ENCODE data around the gene ATG9B.

ATG9B gene

DNA sequence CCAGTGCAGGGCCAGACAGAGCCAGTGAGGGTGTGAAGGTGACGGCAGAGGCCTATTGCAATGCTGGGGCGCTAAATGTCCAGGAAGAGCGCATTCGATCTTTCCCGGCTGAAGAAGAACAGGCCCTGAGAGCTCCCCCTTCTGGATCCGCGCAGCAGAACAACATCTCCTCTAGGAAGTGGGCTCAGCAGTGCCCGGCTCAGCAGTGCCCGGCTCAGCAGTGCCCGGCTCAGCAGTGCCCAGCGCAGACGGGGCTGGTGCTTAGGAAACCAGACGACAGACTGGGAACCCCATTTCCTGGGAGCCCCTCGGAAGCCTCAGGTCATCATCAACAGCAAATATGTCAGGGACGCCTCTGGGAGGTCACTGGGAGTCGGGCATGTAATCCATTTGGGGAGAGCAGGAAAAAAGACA, 38.2 kb downstream of the ATG9B start:
- H3K9ac ChIP-seq (ENCODE audit: low read length), result no peak overlapping the region
- no peak overlapping the region for H3K4me3 ChIP-seq (ENCODE audit: low read length)
- no peaks in the 10 kb centered on the region for H3K36me3 ChIP-seq (ENCODE audit: control insufficient read depth, insufficient read depth, low read length)
- peaks cover 2% of the 10 kb centered on the region for H3K27me3 ChIP-seq (ENCODE audit: control insufficient read depth, insufficient read depth, low read length)
- no peak overlapping the region for H3K27ac ChIP-seq (ENCODE audit: low read depth, low read length)
- peaks cover 7% of the 10 kb centered on the region for H3K4me1 ChIP-seq (ENCODE audit: control insufficient read depth, insufficient read depth, low read length)

DNA sequence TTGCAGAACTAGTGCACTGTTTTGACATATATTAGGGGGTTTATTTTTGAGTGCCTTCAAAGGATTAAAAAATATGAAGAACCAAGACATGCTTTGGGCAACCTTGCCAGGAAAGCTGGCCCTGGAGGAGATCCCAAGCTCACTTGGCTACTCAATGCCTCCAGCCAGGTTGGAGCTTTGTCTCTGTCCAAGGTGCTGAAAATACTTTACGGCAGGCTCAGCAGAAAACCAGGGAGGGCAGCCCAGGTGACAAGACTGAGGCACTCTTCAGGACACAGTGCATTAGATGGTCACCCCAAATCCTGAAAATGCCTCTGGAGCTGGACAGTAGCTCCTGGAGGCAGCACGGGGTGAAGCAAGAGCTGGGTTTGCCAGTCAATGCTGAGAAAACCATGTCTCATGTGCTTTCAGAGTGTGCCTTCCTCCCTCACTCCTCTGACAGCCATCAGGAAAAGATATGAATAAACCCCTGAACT, 40.4 kb downstream of the ATG9B start:
- no peak overlapping the region for H3K9ac ChIP-seq (ENCODE audit: low read length)
- H3K4me3 ChIP-seq (ENCODE audit: low read length), result no peak overlapping the region
- H3K27ac ChIP-seq (ENCODE audit: low read depth, low read length), result no peak overlapping the region
- no peaks in the 10 kb centered on the region for H3K36me3 ChIP-seq (ENCODE audit: control insufficient read depth, insufficient read depth, low read length)
- peaks cover 5% of the 10 kb centered on the region for H3K27me3 ChIP-seq (ENCODE audit: control insufficient read depth, insufficient read depth, low read length)
- H3K4me1 ChIP-seq (ENCODE audit: control insufficient read depth, insufficient read depth, low read length), result peaks cover 13% of the 10 kb centered on the region

DNA sequence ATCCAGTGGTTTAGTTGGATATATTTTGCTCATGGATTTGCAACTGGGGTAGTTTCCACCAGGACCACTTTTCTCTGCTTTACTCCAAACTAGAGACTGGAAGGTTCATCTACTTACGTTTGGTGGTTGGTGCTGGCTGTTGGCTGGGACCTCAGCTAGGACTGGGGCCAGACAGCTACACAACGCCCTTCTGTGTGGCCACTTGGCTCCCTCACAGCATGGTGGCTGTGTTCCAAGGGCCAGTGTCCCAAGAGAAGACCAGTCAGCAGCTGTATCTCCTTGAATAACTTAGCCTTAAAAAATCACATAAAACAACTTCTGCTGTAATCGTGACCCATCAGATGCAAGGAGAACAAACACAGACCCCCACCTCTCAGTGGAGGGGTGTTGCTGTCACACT, 41.9 kb downstream of the ATG9B start:
- H3K27me3 ChIP-seq (ENCODE audit: control insufficient read depth, insufficient read depth, low read length), result peaks cover 9% of the 10 kb centered on the region
- no peaks in the 10 kb centered on the region for H3K36me3 ChIP-seq (ENCODE audit: control insufficient read depth, insufficient read depth, low read length)
- H3K9ac ChIP-seq (ENCODE audit: low read length), result no peak overlapping the region
- no peak overlapping the region for H3K4me3 ChIP-seq (ENCODE audit: low read length)
- H3K27ac ChIP-seq (ENCODE audit: low read depth, low read length), result no peak overlapping the region
- peaks cover 10% of the 10 kb centered on the region for H3K4me1 ChIP-seq (ENCODE audit: control insufficient read depth, insufficient read depth, low read length)

DNA sequence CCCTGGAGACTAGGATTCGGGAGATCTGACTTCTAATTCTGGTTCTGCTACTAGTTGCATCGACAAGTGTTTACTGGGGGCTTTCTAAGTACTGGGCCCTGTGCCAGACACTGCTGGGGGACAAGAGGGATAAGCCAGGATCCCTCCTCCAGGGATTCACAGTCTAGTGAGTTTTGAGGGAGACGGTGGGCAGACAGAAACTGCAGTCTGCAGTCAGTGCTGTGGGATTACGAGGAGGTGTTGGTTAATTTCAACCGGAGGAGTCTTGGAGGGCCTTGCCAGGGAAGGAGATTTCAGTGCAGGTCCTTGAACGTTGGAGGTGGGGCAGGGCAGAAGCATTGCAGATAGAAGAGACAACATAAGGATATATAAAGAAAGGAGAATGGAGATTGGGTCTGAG, 42.6 kb downstream of the ATG9B start:
- peaks cover 16% of the 10 kb centered on the region for H3K27me3 ChIP-seq (ENCODE audit: control insufficient read depth, insufficient read depth, low read length)
- no peak overlapping the region for H3K27ac ChIP-seq (ENCODE audit: low read depth, low read length)
- peaks cover 13% of the 10 kb centered on the region for H3K4me1 ChIP-seq (ENCODE audit: control insufficient read depth, insufficient read depth, low read length)
- H3K4me3 ChIP-seq (ENCODE audit: low read length), result no peak overlapping the region
- no peak overlapping the region for H3K9ac ChIP-seq (ENCODE audit: low read length)
- no peaks in the 10 kb centered on the region for H3K36me3 ChIP-seq (ENCODE audit: control insufficient read depth, insufficient read depth, low read length)

DNA sequence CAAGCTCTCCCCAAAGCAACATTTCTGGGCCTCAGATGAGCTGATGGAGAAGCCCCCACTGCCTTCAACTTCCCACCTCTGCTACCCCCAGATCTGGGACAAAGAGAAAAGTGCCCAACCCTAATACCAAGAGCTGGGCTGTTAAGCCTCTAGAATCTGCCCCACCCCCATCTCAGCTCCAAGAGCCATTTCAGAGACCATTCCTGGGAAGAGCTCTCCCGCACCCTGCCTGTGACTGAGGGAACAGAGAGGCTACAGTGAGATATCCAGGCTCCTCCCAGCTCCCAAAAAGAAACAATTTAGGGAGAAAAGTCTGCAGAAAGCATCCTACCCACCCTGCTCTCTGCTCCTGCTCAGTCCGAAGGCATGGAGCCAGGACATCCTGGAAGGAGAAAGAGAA, 43.6 kb downstream of the ATG9B start:
- Histone ChIP-seq H3K4me1 (ENCODE audit: control insufficient read depth, insufficient read depth, low read length) (peaks cover 22% of the 10 kb centered on the region), H3K36me3 (ENCODE audit: control insufficient read depth, insufficient read depth, low read length) (no peaks in the 10 kb centered on the region), H3K27ac (ENCODE audit: low read depth, low read length) (peak overlapping the region; percentile 98), H3K27me3 (ENCODE audit: control insufficient read depth, insufficient read depth, low read length) (peaks cover 15% of the 10 kb centered on the region), H3K9ac (ENCODE audit: low read length) (no peak overlapping the region), H3K4me3 (ENCODE audit: low read length) (no peak overlapping the region)

DNA sequence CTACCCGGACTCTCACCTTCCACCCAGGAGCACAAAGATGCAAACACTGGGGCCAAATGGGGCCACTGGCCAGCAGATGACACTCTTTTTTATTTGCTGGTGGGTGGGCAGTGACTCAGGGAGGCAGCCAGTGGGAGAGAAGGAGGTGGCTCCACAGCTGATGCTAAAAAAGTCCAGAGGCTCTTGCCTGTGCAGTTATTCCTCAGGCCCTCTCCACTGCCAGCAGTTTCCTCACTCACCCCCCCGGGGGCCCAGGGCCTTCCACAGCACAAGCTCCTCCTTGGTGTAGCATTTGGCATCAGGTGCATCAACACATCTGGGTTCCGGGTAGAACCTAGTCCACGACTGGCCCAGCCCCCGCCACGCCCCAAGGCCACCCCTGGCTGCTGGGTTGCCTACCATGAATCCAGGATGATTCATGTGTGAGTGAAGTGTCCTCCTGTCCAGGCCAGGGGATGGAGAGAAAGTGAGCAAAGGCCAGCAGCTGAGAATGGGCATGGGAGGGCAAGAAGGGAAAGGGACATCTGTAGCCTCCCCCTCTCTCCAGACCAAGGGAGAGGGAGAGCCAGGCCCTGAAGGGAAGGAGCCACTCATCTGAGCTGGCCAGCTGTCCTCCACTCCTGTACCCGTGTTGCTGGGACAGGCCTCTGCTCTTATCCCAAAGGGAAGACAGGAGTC, 44.4 kb downstream of the ATG9B start:
- peak overlapping the region; percentile 98 for H3K27ac ChIP-seq (ENCODE audit: low read depth, low read length)
- no peak overlapping the region for H3K9ac ChIP-seq (ENCODE audit: low read length)
- peaks cover 15% of the 10 kb centered on the region for H3K27me3 ChIP-seq (ENCODE audit: control insufficient read depth, insufficient read depth, low read length)
- peak overlapping the region; percentile 44 for H3K4me3 ChIP-seq (ENCODE audit: low read length)
- H3K36me3 ChIP-seq (ENCODE audit: control insufficient read depth, insufficient read depth, low read length), result no peaks in the 10 kb centered on the region
- H3K4me1 ChIP-seq (ENCODE audit: control insufficient read depth, insufficient read depth, low read length), result peaks cover 28% of the 10 kb centered on the region

DNA sequence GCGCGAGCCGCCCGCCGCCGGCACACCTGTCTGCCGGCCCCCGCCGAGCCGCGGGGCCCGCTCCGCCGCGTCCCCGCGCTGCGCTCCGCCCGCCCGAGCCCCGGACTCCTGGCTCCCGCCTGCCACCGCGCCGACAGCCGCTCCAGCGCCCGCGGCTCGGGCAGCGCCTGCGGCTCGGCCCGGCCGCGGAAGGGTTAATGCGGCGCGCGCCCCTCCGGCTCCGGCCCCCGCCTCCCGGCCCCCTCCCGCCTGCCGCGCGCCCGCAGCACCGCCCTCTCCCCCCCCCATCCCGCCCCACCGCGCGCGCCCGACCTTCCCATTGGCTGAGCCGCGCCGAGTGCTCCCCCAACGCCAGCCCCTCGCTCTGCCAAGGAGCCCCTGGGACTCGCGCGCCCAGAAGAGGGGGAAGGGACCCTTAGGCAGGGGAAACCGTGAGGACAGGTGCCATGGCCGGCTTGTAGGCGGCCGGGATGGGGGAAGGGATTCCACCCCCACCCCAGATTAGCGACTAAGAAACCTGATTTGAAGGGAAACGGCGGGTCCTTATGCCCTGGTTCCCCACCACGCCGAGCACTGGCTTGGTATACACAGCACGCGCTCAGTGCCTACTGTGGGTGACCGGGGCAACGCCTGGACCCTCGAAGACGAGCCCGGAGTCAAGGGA, 46.0 kb downstream of the ATG9B start, which contains the start of gene KCNH2:
Gene KCNH2, minus strand, starts transcription at position 196 of the 664 bp plus-strand sequence. CDS start 408 bp downstream, outside the sequence.
- peak within 1 kb of the TSS; percentile 69 for H3K4me3 ChIP-seq (ENCODE audit: low read length)
- peak within 1 kb of the TSS; percentile 73 for H3K9ac ChIP-seq (ENCODE audit: low read length)
- no peaks in the 10 kb centered on the region for H3K36me3 ChIP-seq (ENCODE audit: control insufficient read depth, insufficient read depth, low read length)
- H3K27me3 ChIP-seq (ENCODE audit: control insufficient read depth, insufficient read depth, low read length), result peaks cover 15% of the 10 kb centered on the region
- H3K27ac ChIP-seq (ENCODE audit: low read depth, low read length), result peak within 1 kb of the TSS; percentile 98
- H3K4me1 ChIP-seq (ENCODE audit: control insufficient read depth, insufficient read depth, low read length), result peaks cover 34% of the 10 kb centered on the region

DNA sequence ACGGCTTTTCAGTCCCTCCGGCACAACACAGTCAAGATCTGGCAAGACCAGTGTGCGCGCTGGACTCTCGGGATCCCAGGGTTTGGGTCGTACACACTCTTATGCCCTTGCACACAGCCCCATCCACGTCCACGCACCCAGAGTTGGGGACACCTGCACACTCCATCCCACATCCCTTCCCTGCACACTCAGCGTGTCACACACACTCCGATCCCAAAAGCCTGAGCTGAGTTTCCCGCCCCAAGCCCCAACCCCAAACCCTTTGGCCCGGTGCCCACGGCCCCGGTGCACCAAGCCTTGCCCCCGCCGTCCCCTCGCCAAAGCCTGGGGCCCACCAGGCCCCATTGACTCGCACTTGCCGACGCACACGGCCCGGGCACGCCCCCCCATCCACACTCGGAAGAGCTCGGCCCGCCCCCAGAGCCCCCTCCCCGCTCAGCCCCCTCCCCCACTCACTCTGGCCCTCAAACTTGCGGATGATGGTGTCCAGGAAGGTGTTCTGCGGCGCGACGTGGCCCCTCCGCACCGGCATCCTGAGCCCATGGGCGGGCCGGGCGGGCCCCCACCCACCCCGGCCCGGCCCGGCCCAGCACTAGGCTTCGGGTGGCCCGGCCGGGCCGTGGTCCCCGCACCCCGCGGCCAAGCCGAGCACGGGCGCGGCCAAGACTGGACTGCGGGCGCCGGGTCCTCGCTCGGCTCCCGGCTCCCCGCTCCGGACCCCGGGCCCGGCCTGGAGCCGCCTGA, 46.7 kb downstream of the ATG9B start:
- H3K9ac ChIP-seq (ENCODE audit: low read length), result peak overlapping the region; percentile 38
- H3K27ac ChIP-seq (ENCODE audit: low read depth, low read length), result peak overlapping the region; percentile 93
- peak overlapping the region; percentile 69 for H3K4me3 ChIP-seq (ENCODE audit: low read length)
- H3K27me3 ChIP-seq (ENCODE audit: control insufficient read depth, insufficient read depth, low read length), result peaks cover 15% of the 10 kb centered on the region
- H3K36me3 ChIP-seq (ENCODE audit: control insufficient read depth, insufficient read depth, low read length), result no peaks in the 10 kb centered on the region
- H3K4me1 ChIP-seq (ENCODE audit: control insufficient read depth, insufficient read depth, low read length), result peaks cover 41% of the 10 kb centered on the region

DNA sequence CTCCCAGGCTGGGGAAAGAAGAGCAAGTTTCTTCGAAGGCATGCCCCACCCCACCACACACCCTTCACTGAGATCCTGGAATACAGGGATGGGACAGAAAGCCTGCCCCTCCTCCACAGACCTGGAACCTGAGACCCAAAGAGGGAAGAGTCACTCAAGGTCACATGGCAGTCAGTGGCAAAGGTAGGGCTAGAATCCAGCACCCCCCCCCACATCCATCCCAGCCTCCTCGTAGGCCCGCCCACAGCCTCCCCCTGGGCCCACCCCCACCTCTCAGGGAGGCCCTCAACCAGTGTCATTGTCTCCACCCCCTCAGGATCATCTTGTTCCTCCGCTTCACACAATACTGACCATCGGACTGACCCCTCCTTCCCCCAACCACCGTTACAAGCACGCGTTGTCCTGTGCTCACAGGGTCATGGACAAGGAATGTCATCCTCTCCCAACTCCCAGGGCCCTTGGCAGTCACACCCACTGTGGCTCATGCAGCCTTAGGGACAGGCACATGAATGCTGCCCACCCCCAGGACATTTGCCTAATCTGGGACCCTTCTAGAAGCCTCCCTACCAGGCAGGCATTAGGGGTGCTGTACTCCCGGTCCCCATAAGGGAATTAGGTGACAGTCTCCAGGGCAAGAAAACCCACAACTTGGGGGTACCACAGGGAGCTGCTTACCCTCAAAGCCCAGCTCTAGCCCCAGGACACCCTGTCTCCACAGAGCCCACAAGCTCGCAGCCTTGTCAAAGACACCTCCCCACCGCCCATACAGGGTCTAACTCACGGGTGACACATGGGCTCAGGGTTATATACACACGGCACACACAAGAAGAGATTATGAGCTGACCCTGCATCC, 47.5 kb downstream of the ATG9B start:
- peak overlapping the region; percentile 69 for H3K4me3 ChIP-seq (ENCODE audit: low read length)
- peak overlapping the region; percentile 93 for H3K27ac ChIP-seq (ENCODE audit: low read depth, low read length)
- peak overlapping the region; percentile 38 for H3K9ac ChIP-seq (ENCODE audit: low read length)

DNA sequence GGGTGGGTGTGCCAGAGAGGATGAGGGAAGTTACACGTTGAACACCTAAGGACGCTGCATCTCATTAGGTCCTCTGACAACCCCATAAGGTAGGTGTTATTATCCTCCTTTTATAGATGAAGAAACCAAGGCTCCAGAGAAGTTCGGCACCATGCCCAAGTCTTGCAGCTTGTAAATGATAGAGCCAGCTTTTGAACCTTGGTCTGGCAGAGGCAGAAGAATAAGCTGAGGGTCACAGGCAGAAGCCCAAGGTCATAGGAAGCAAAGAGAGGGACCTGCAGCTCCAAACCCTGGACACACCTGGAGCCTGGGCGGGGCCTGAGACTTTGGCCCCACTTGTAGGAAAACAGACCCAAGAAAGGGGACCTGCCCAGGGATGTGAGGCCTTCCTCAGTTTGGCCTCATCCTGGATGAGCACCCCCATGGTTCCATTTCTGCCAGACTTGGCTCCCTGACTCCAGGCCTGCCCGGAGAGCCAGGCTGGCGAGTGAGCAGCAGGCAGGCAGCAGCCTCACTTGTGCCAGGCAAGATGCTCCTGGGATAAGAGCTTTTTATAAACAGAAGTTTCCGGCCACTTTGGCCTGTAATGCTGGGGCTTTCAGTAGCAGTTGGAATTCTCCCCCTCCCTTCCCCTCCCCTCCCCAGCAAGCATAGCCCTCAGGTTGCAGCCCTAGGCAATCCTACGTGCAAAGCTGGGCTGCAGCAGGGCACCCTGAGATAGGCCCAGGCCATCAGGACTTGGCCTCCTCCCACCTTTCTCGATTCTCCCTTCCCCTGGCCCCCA, 48.6 kb downstream of the ATG9B start:
- Histone ChIP-seq H3K27me3 (ENCODE audit: control insufficient read depth, insufficient read depth, low read length) (peaks cover 15% of the 10 kb centered on the region), H3K4me1 (ENCODE audit: control insufficient read depth, insufficient read depth, low read length) (peaks cover 57% of the 10 kb centered on the region), H3K9ac (ENCODE audit: low read length) (no peak overlapping the region), H3K36me3 (ENCODE audit: control insufficient read depth, insufficient read depth, low read length) (no peaks in the 10 kb centered on the region), H3K27ac (ENCODE audit: low read depth, low read length) (peak overlapping the region; percentile 93), H3K4me3 (ENCODE audit: low read length) (peak overlapping the region; percentile 61)

More for the DNA sequence above, 47.5 kb downstream of the ATG9B start:
- Histone ChIP-seq H3K4me1 (ENCODE audit: control insufficient read depth, insufficient read depth, low read length) (peaks cover 47% of the 10 kb centered on the region), H3K27me3 (ENCODE audit: control insufficient read depth, insufficient read depth, low read length) (peaks cover 15% of the 10 kb centered on the region), H3K36me3 (ENCODE audit: control insufficient read depth, insufficient read depth, low read length) (no peaks in the 10 kb centered on the region)

Data from rectal smooth muscle tissue (tissue), 1 donor.